ENCODE data around the gene DCX.
"Not testable (repeated sequence)": the region's sequence is repeated elsewhere in the genome, so short reads cannot be mapped to it uniquely, and the experiment has no call there.

The DCX gene

GRCh38 chrX:111365770-111366325, 46.1 kb downstream of the DCX start:
- no peak for DNase-seq

GRCh38 chrX:111363741-111364140, 48.3 kb downstream of the DCX start:
- no peak for DNase-seq

DNA sequence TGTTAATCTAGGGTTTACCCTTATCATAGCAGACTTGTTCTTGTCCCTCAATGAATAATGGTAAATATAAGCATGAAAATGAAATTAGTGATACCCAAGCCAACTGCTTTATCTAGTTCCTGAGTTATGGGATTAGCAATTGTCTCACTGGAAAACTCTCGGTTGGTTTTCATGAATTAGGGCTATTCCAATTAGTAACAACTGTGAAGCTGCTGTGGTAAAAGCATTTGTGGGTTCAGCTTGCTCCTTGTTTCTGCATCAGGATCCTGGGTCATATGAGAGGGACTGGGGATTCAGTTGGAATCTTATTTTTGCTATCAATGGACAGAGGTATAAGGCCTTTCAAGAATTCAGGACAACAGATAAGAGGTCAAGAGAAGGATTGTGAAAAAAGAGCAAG, 50.2 kb downstream of the DCX start:
- DNase-seq, result no peak

GRCh38 chrX:111360839-111361238, 51.2 kb downstream of the DCX start:
- no peak for DNase-seq

DNA sequence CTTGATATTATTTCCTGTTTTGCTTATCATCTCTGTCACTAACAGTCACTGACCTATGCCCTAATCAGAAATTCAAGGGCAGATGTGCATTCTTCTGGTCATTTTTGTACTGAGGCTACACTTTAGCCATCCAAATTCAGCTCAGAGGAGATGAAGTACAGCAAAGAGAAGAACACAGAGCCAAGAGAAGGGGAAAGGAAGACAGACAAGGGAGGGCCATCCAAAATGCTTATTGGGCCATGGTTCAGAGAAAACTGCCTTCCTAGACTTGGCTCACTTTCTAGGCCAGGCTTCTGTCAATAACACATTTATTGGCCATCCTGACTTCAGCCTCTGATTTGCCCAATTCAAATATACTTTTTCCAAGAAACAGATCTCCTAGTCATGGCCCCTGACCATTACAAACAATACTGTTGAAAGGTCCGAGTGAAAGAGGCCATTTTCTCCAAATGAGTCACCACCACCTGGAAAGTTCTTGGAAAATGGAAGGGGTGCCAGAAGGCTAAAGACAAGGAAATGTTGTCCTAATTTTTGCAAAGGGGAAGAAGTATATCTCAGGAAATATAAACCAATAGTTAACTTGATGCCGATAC, 56.4 kb downstream of the DCX start:
- DNase-seq, result no peak

- no peak for DNase-seq
Observed at GRCh38 chrX:111354496-111354895, 57.5 kb downstream of the DCX start.

- peak; percentile 18 for DNase-seq
Observed at GRCh38 chrX:111353793-111354192, 58.2 kb downstream of the DCX start.

GRCh38 chrX:111352424-111352823, 59.6 kb downstream of the DCX start:
- DNase-seq, result peak; percentile 47

- DNase-seq, result no peak
Observed at GRCh38 chrX:111349934-111350333, 62.1 kb downstream of the DCX start.

GRCh38 chrX:111349101-111349500, 62.9 kb downstream of the DCX start:
- DNase-seq, result no peak

DNA sequence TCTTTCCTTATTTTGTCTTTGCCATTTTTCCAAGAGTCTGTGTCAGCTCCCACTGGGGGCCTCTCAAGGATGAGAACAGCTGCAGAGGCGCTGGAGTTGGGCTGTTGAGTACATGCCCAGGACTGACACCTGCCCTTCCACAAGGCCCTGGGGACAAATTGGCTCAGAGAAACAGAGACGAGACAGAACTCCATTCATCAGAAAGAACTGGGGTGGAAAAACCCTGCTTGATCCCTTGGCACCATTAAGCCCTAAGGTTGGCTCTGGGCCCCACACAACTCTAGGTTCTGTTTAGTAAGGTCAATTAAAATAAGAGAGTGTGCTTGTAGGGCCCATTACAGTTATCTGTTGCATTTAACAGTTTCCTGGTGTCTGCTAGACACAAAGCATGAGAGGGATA, 63.6 kb downstream of the DCX start:
- DNase-seq, result no peak

DNA sequence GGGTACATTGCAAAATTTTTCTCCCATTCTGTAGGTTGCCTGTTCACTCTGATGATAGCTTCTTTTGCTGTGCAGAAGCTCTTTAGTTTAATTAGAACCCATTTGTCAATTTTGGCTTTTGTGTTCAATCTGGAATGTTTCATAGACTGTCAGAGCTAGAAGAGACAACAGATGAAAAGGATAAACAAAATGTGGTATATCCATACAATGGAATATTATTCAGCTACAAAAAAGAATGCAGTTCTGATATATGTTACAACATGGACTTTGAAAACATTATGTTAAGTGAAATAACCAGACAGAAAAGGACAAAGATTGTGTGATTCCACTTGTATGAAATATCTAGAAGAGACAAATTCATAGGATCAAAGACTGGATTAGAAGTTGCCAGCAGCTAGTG, 65.8 kb downstream of the DCX start:
- not testable (repeated sequence) for DNase-seq

GRCh38 chrX:111340054-111340453, 71.9 kb downstream of the DCX start:
- DNase-seq, result no peak

DNA sequence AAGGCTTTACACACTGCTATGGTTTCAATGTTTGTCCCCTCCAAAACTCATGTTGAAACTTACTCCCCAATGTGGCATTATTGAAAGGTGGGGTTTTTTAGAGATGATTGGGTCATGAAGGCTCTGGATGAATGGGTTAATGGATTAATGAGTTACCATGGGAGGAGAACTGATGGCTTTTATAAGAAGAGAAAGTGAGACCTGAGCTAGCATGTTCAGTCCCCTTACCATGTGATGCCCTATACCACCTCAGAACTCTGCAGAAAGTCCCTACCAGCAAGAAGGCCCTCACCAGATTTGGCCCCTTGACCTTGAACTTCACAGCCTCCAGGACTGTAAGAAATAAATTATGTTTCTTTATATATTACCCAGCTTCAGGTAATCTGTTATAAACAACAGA, 72.8 kb downstream of the DCX start:
- DNase-seq, result no peak

DNA sequence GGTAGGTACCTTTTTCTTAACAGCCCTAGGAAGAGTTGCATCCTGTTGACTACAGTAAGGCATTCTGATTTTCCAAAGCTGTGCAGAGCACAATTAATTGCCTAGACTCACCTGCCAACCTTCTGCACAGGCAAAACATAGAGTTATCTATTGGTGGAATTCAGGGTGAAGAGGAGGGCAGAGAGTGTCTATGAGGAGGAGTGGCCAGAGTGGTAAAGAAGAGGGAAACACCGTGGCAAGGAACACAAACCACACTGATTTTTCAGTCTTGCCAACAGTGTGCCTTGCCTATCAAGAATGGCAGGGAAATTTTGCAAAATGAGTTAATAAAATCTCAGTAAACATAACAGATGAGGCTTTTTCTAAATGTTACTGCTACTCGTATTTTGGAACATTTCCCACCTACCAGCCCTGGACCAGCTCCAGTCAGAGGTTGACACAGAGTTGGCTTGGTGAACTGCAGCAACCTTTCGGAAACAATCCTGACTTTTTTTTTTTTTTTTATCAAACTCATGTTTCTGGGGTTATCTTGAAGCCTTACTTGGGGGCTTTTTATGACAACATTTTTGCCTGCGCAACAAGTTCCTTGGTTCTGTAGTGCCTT, 73.8 kb downstream of the DCX start:
- no peak for DNase-seq

- DNase-seq, result no peak
Observed at GRCh38 chrX:111337067-111337637, 74.8 kb downstream of the DCX start.

GRCh38 chrX:111336141-111336540, 75.9 kb downstream of the DCX start:
- DNase-seq, result no peak

- no peak for DNase-seq
Observed at GRCh38 chrX:111329370-111329769, 82.6 kb downstream of the DCX start.

- DNase-seq, result no peak
Observed at GRCh38 chrX:111328858-111329257, 83.1 kb downstream of the DCX start.

GRCh38 chrX:111322231-111322855, 89.6 kb downstream of the DCX start:
- DNase-seq, result peak; percentile 0

DNA sequence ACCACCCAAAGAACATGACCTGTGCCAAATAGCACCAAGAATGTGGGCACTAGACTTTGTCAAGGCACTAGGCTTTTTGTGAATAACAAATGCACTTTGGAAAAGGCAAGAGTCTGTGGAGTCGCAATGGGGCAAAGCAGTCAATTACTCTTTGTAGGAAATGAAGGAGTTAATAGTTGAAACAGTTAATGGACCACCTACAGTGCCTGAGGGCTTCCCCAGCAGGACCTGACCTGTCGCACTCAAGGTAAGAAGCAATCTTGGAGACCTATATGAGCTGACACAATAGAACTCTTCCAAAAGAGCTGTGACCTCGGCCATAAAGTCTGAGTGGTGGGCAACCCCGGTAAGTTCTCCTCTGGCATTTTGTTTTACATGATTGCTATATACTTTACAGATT, 92.5 kb downstream of the DCX start:
- DNase-seq, result no peak

GRCh38 chrX:111318901-111319300, 93.1 kb downstream of the DCX start:
- no peak for DNase-seq

DNA sequence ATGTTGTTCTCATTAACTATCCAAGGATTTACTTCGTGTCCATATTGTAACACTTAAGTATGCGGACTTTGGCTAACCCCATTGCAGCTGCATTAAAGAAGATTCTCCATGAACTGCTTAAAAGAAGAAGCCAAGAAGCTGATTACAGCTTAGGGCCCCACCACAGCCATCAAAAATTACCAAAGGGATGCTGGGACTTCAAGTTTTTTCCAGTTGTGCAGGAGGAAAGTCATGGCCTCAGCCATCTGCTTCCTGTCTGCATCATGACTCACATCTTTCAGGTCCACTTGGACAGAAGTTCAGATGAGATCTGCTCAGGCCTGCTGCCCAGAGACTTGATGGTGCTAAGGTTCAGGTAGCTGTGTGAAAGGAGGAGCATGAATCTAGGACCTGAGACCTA, 102.9 kb downstream of the DCX start:
- no peak for DNase-seq

DNA sequence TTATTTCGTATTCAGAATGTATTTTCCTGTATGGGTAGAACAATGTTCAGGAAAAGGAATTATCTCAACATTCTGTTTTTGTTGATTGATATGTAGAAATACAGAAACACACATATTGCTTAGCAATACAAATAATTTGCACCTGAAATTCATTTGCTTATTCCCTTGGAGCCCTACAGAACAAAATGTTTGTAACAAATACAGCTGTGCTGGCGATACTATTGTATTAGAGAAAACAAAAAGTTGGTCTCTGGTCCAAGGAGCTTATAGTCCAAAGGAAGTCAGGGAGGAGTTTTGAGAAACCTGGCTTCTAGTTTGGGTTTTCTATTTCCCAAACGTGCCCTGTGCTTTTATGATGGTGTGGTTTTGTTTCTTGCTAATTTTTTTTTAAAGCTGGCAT, 104.0 kb downstream of the DCX start:
- no peak for DNase-seq
